K562 (cell line): Measurements from ENCODE around the gene VPS50. TPM values are rescaled to one million over a fixed set of nuclear protein-coding genes. Genes with fewer than 3 reads are reported as not detected.

Experiments used
- EZH2 ChIP-seq: IDR thresholded peaks from 2 replicates; pipeline ENCODE4 v1.6.1; 2012; ENCODE audit warnings: low read depth, mild to moderate bottlenecking, inconsistent platforms, low read length, borderline replicate concordance
- KLF16 ChIP-seq: IDR thresholded peaks from 2 replicates; pipeline ENCODE4 v1.6.1; 2016; ENCODE audit warnings: antibody characterized with exemption
- MYNN ChIP-seq, 2 experiments: sonication (generic); formaldehyde crosslinking in 1 of 2; IDR thresholded peaks; 2 replicates each; pipeline versions ENCODE4 v1.5.0 to v1.6.1; 2016 to 2020; ENCODE audit warnings: antibody characterized with exemption in 1 of 2, missing genetic modification reagents in 1 of 2
- POLR2G ChIP-seq: fragments of 200-400 bp; formaldehyde crosslinking; IDR thresholded peaks from 2 replicates; pipeline ENCODE4 v1.6.1; 2017; ENCODE audit warnings: low read depth, mild to moderate bottlenecking, antibody characterized with exemption, low read length, moderate library complexity
- RBM15 ChIP-seq: fragments of 200-400 bp; formaldehyde crosslinking; IDR thresholded peaks from 2 replicates; pipeline ENCODE4 v1.6.1; 2018; ENCODE audit warnings: mild to moderate bottlenecking, low read length, moderate library complexity; ENCODE audit not compliant: insufficient read depth
- ZBTB2 ChIP-seq: fragments of 450-650 bp; IDR thresholded peaks from 2 replicates; pipeline ENCODE4 v1.6.1; 2016; ENCODE audit warnings: antibody characterized with exemption
- ZBTB7A ChIP-seq: IDR thresholded peaks from 2 replicates; pipeline ENCODE4 v1.6.1; 2011; ENCODE audit warnings: low read depth, mild to moderate bottlenecking, low read length, moderate library complexity, borderline replicate concordance; ENCODE audit not compliant: control insufficient read depth
- ZNF407 ChIP-seq: fragments of 450-650 bp; IDR thresholded peaks from 2 replicates; pipeline ENCODE4 v1.6.1; 2016; ENCODE audit warnings: low read depth
- polyA plus RNA-seq, 8 experiments: library from polyadenylated mRNA; depleted of rRNA in 4 of 8; stranded (reverse) in 5 of 8; unstranded in 3 of 8; fragments of >200 nt; fragmentation: Nextera tagmentation in 2 of 8; fragmentation: Illumina TruSeq in 1 of 8; extraction: Ambion mirVana in 2 of 8; extraction: Trizol in 1 of 8; gene quantifications; 2 replicates each; pipeline versions ENCODE4 v1.2.1 to v1.2.3, GENCODE V29; 2011 to 2014; ENCODE audit warnings: inconsistent platforms in 1 of 8, missing spikeins in 1 of 8
- total RNA-seq, 7 experiments: library from RNA; depleted of rRNA in 6 of 7; stranded (reverse); fragments of >200 nt in 6 of 7; fragmentation: Illumina TruSeq in 2 of 7; extraction: Trizol in 2 of 7; gene quantifications; 2 replicates each; pipeline versions ENCODE4 v1.2.1 to v1.2.3, GENCODE V29; 2011 to 2021; ENCODE audit warnings: low replicate concordance in 1 of 7
- TF ChIP-seq, protein P1 (sequence below): fragments of 200-800 bp; sonication (Bioruptor generic); IDR thresholded peaks from 2 replicates; pipeline ENCODE4 v1.6.1; 2017; ENCODE audit warnings: missing genetic modification characterization, missing compliant biosample characterization
- TF ChIP-seq, protein P2 (sequence below): fragments of 250-450 bp; sonication (Bioruptor Pico); IDR thresholded peaks from 2 replicates; pipeline ENCODE4 v1.4.0; 2020; ENCODE audit warnings: mild to moderate bottlenecking, moderate library complexity

The VPS50 gene
- total and polyA plus RNA-seq, 9 of the 15 experiments (the other 6 are each of a cell fraction or from before 2014, with no cell fraction given) = 10.5 to 29.4 (median 15.8) TPM

DNA sequence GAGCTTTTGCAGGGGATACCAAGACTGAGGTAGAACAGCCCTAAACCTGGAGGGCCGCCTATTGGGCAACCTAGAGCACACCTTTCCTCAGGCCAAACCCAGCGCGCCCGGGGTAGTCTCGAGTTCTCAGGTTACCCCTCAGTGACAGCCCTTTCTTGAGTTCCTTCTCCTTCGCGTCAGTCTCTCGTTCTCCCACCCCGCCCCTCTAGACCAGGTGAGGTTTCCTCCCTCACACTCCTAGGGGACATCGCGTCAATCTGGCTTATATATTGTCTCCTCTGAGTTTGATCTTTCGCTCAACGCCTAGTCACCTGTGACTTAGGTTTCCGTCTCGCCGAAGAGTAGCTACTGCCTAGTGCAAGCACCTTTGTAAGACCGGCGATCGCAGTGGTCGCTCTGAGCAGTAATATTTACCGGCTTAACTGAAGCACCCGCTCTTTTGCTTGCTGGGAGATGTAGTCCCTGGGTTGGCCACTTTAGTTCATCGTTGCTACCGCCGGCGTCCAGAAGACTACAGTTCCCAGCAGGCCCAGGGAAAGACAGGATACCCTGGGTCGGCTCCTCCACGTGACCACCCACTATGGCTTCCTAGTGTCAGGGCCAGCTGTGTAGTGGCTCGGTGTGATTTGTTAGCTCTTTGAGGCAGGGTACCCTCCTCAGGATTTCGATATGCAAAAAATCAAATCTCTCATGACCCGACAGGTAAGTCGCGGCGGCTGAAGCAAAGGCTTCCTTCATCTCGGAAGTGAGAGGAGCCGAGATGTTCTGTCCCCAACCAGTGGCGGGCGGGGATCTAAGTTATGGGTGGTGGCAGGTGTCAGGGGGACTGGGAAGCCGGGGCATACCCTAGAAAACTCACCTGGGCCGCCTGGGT, at the start of gene VPS50 (continued):
- no peak for TF ChIP-seq MYNN (IDR thresholded peaks at IDR 0.05)
- TF ChIP-seq MYNN (CRISPR knock-in tag; IDR thresholded peaks at IDR 0.05) = no peak
- no peak for TF ChIP-seq RBM15
- 0 out of 2 replicates have a peak, but pooled peaks have one; percentile 25 for TF ChIP-seq POLR2G
- TF ChIP-seq ZBTB7A = no peak
- TF ChIP-seq KLF16 = no peak
- TF ChIP-seq, protein P1, sequence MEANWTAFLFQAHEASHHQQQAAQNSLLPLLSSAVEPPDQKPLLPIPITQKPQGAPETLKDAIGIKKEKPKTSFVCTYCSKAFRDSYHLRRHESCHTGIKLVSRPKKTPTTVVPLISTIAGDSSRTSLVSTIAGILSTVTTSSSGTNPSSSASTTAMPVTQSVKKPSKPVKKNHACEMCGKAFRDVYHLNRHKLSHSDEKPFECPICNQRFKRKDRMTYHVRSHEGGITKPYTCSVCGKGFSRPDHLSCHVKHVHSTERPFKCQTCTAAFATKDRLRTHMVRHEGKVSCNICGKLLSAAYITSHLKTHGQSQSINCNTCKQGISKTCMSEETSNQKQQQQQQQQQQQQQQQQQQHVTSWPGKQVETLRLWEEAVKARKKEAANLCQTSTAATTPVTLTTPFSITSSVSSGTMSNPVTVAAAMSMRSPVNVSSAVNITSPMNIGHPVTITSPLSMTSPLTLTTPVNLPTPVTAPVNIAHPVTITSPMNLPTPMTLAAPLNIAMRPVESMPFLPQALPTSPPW (CRISPR knock-in tag) = peak; percentile 72
- TF ChIP-seq, protein P2, sequence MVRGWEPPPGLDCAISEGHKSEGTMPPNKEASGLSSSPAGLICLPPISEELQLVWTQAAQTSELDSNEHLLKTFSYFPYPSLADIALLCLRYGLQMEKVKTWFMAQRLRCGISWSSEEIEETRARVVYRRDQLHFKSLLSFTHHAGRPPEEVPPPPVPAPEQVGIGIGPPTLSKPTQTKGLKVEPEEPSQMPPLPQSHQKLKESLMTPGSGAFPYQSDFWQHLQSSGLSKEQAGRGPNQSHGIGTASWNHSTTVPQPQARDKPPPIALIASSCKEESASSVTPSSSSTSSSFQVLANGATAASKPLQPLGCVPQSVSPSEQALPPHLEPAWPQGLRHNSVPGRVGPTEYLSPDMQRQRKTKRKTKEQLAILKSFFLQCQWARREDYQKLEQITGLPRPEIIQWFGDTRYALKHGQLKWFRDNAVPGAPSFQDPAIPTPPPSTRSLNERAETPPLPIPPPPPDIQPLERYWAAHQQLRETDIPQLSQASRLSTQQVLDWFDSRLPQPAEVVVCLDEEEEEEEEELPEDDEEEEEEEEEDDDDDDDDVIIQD (CRISPR knock-in tag) = no peak
- TF ChIP-seq EZH2 = no peak
- no peak for TF ChIP-seq ZNF407
- no peak for TF ChIP-seq ZBTB2
